ENCODE data around the gene CAV1. TPM values are rescaled to one million over a fixed set of nuclear protein-coding genes. Genes with fewer than 3 reads are reported as not detected.

CAV1 gene
- total RNA-seq (174 and 461 TPM in 2 replicates), polyA plus RNA-seq (1,245 and 1,327 TPM in 2 replicates), polyA minus RNA-seq (ENCODE audit: low replicate concordance) (3,025 and 3,345 TPM in 2 replicates)
- 881 and 940 TPM in 2 replicates for polyA plus RNA-seq (2012)

GRCh38 chr7:116524609-116525297 is at the start of gene CAV1:
Gene CAV1, plus strand, starts transcription at chr7:116525036. Its CDS starts 27 bp downstream, at chr7:116525063.
- Histone ChIP-seq H4K20me1 (ENCODE audit: control insufficient read depth, extremely low read depth, insufficient read depth, low read length) (no peaks in the 10 kb centered on the region), H3K79me2 (ENCODE audit: control insufficient read depth, insufficient read depth, low read length) (peaks cover 47% of the 10 kb centered on the region), H3K9ac (ENCODE audit: insufficient read depth, low read length) (peak within 1 kb of the TSS; percentile 84), H3K4me1 (ENCODE audit: control insufficient read depth, extremely low read depth, insufficient read depth, low read length) (peaks cover 4% of the 10 kb centered on the region), H3K4me3 (replicated peaks in 1 of 4; ENCODE audit: control extremely low read depth in 1 of 4, insufficient read depth in 1 of 4, low read depth in 3 of 4, low read length in 4 of 4) (peak within 1 kb of the TSS; percentile 84 to 99 (median 92)), H2AFZ (ENCODE audit: low read length) (peak within 1 kb of the TSS; percentile 58), H3K27me3 (ENCODE audit: control insufficient read depth, insufficient read depth, low read length) (no peaks in the 10 kb centered on the region), H3K9me3 (ENCODE audit: control insufficient read depth, insufficient read depth, low read depth, low read length) (no peaks in the 10 kb centered on the region), H3K27ac (ENCODE audit: insufficient read depth, low read length) (peak within 1 kb of the TSS; percentile 86), H3K4me2 (ENCODE audit: extremely low read depth, insufficient read depth, low read length) (peak within 1 kb of the TSS; percentile 88), H3K36me3 (ENCODE audit: control insufficient read depth, insufficient read depth, low read length) (peaks cover 3% of the 10 kb centered on the region)
- TF ChIP-seq CTCF (conservative IDR thresholded peaks at IDR 0.05 in 1 of 2, IDR thresholded peaks at IDR 0.05 in 1 of 2; ENCODE audit: low read depth in 1 of 2, low read length in 2 of 2) (peak in 1 of 2 donors; percentile 28), EZH2 (IDR thresholded peaks at IDR 0.05; ENCODE audit: low read length, missing control alignments) (no peak)
- peak; percentile 93 to 97 for DNase-seq (ENCODE audit: low read depth in 2 of 2)

GRCh38 chr7:116477625-116478024 is 47.2 kb upstream of the CAV1 start:
- H3K79me2 ChIP-seq (ENCODE audit: control insufficient read depth, insufficient read depth, low read length) = no peaks in the 10 kb centered on the region
- no peak for DNase-seq (ENCODE audit: low read depth in 2 of 2)
- H3K4me1 ChIP-seq (ENCODE audit: control insufficient read depth, extremely low read depth, insufficient read depth, low read length) = no peaks in the 10 kb centered on the region
- no peak overlapping the region for H3K27ac ChIP-seq (ENCODE audit: insufficient read depth, low read length)
- H3K27me3 ChIP-seq (ENCODE audit: control insufficient read depth, insufficient read depth, low read length) = no peaks in the 10 kb centered on the region
- no peaks in the 10 kb centered on the region for H4K20me1 ChIP-seq (ENCODE audit: control insufficient read depth, extremely low read depth, insufficient read depth, low read length)
- no peak overlapping the region for H3K4me2 ChIP-seq (ENCODE audit: extremely low read depth, insufficient read depth, low read length)
- no peak overlapping the region for H3K9ac ChIP-seq (ENCODE audit: insufficient read depth, low read length)
- TF ChIP-seq CTCF (conservative IDR thresholded peaks at IDR 0.05 in 1 of 2, IDR thresholded peaks at IDR 0.05 in 1 of 2; ENCODE audit: low read depth in 1 of 2, low read length in 2 of 2) = no peak
- no peak for TF ChIP-seq EZH2 (IDR thresholded peaks at IDR 0.05; ENCODE audit: low read length, missing control alignments)
- no peak overlapping the region for H3K4me3 ChIP-seq (replicated peaks in 1 of 4; ENCODE audit: control extremely low read depth in 1 of 4, insufficient read depth in 1 of 4, low read depth in 3 of 4, low read length in 4 of 4)
- H2AFZ ChIP-seq (ENCODE audit: low read length) = no peak overlapping the region
- H3K36me3 ChIP-seq (ENCODE audit: control insufficient read depth, insufficient read depth, low read length) = no peaks in the 10 kb centered on the region
- H3K9me3 ChIP-seq (ENCODE audit: control insufficient read depth, insufficient read depth, low read depth, low read length) = no peaks in the 10 kb centered on the region

- Histone ChIP-seq H2AFZ (ENCODE audit: low read length) (no peak overlapping the region), H3K9me3 (ENCODE audit: control insufficient read depth, insufficient read depth, low read depth, low read length) (no peaks in the 10 kb centered on the region), H3K79me2 (ENCODE audit: control insufficient read depth, insufficient read depth, low read length) (no peaks in the 10 kb centered on the region), H4K20me1 (ENCODE audit: control insufficient read depth, extremely low read depth, insufficient read depth, low read length) (no peaks in the 10 kb centered on the region), H3K36me3 (ENCODE audit: control insufficient read depth, insufficient read depth, low read length) (no peaks in the 10 kb centered on the region), H3K4me1 (ENCODE audit: control insufficient read depth, extremely low read depth, insufficient read depth, low read length) (no peaks in the 10 kb centered on the region), H3K4me3 (replicated peaks in 1 of 4; ENCODE audit: control extremely low read depth in 1 of 4, insufficient read depth in 1 of 4, low read depth in 3 of 4, low read length in 4 of 4) (no peak overlapping the region), H3K27me3 (ENCODE audit: control insufficient read depth, insufficient read depth, low read length) (no peaks in the 10 kb centered on the region), H3K27ac (ENCODE audit: insufficient read depth, low read length) (no peak overlapping the region), H3K4me2 (ENCODE audit: extremely low read depth, insufficient read depth, low read length) (no peak overlapping the region), H3K9ac (ENCODE audit: insufficient read depth, low read length) (no peak overlapping the region)
- TF ChIP-seq EZH2 (IDR thresholded peaks at IDR 0.05; ENCODE audit: low read length, missing control alignments) (no peak), CTCF (conservative IDR thresholded peaks at IDR 0.05 in 1 of 2, IDR thresholded peaks at IDR 0.05 in 1 of 2; ENCODE audit: low read depth in 1 of 2, low read length in 2 of 2) (no peak)
- no peak for DNase-seq (ENCODE audit: low read depth in 2 of 2)
Measured at GRCh38 chr7:116478834-116479233, 46.0 kb upstream of the CAV1 start.

Data from fibroblast of lung (primary cell).